NCI-H1694 treated with DMSO at 0.1 percent for 48 hours (cell line): ENCODE results near the gene AZI2.

Source experiments
- DNase-seq: peaks from one replicate; lab custom pipeline; 2025; lab: John Stamatoyannopoulos, UW

The AZI2 gene

GRCh38 chr3:28348629-28349468 is at the start of gene AZI2, which contains the start of gene ZCWPW2:
TSS of gene AZI2 (minus strand) at chr3:28348824. CDS start at chr3:28340617, 8,207 bp downstream.
TSS of gene ZCWPW2 (plus strand) at chr3:28348721. CDS start at chr3:28413069, 64,348 bp downstream.
- peak; percentile 51 for DNase-seq

DNA sequence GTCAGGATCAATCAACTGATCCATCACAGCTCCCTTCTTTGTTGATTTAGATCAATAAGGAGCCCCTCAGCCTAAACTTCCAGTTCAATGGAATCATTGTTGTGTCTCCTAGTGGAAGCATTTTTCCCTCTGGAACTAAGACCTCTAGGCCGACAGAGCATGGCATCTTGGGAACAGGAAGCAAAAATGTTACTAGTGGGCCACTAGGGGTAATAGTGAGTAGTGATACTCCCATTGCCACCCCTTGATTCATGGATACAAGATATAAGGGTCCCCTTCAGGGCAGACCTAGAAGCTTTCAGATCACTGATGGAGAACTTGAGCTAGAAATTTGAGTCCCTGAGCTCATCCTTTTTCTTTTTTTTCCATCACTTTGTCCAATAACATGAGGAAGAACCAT is 40.4 kb upstream of the AZI2 start:
- no peak for DNase-seq

DNA sequence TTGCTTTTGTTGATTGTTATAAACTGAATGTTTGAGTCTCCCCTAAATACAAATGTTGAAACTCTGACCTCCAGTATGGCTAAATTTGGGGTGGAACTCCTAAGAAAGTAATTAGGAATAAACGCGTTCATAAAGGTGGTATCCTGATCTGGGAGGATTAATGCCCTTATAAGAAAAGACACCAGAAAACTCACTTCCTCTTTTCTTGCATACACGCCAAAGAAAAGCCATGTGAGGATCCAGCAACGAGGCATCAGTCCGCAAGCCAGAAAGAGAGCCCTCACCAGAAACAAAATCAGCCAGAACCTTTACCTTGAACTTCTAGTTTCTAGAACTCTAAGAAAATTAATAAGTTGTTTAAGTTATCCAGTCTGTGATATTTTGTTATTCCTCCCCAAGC is 37.4 kb upstream of the AZI2 start:
- no peak for DNase-seq

DNA sequence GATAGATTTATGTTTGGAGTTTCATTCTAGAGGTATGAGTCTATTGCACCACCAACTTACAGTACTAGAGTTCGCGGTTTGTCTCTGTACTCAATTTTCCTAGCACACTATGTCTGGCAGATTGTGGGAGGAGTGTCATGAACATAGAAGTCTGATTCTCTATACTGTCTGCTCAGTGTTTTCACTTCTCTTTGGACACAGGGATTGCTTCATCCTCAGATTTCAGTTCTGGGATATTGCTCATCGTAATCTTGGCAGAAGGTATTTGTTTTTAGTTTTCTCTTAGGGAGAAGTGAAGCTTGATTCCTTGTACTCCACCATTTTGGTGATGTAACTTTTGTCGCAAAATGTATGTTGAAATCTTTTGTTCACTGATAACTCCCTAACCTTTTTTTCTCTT is 27.8 kb upstream of the AZI2 start:
- DNase-seq = no peak

- no peak for DNase-seq
These were observed 911 bp upstream of the AZI2 start for GRCh38 chr3:28349469-28350000.

DNA sequence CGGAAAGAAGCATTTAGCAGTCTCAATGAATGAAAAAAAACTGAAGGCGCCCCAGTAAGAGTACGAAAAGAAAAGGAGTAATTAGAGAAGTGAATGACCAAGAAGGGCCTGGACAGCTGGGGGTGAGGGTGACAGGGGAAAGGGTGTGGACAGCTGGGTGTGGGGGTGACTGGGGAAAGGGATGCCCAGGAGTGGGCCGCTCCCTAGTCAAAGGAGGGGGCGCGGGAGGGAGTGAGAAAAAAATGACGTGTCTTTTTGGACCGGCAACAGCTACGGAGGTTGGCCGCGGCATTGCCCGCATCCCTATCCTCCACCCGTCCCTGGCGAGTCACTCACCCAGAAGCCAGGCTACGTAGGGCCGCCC is 377 bp downstream of the AZI2 start:
- no peak for DNase-seq

GRCh38 chr3:28347374-28348264 is 1.0 kb downstream of the AZI2 start:
- DNase-seq = no peak

- no peak for DNase-seq
These were observed 2.9 kb downstream of the AZI2 start for GRCh38 chr3:28345690-28346089.

DNA sequence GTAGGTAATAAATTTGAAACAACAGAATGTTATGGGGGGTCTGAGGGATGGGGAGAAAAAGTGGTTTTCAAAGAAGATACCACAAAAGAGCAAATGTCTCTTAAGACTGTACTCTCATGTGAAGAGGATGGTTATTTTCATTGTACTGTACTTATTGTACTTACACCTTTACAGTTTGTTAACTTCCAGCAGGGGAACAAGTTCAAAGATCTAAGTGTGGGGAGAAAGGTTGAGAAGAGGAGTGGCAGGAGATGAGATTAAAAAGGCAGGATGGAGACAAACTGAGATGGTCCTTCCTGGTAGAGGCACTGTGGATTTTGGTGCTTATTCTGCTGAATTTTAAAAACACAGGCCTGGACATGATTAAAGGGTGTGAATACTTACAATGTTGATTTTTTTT is 5.5 kb downstream of the AZI2 start:
- no peak for DNase-seq

DNA sequence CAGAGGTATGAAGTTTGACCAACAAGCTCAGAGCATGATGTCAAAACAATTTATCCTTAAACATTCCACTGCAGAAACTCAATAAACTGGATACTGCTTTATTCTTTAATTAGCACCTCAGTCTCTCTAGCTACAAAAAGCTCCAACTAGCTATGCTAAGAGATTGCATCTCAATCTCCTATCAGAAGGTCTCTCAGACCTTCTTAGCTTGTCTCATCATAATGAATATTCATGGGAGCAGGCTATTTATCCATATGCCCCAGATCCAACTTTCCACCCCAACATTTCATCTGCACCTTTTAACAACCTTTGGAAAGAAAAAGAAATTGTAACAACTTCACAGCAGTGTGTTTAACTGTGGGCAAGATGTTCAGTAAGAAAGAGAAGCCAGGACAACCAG is 11.4 kb downstream of the AZI2 start:
- DNase-seq = no peak

DNA sequence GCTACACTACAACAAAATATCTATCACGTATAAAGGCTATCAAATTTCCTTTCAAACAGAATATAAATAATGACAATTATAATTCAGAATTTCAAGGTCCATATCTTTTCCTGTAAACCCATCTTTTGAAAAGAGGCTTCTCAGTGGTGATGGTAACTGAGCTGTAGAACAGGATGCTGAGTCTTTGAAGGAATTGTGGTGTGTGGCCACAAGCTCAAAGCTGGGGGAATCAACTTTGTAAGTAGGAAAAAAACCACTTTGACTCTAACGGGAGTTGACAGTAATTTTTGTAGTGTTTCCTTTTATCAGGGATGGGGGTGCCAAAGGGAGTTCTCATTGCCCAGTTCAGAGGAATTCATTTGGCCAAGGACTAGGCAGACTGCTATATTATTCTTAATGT is 13.4 kb downstream of the AZI2 start:
- DNase-seq = no peak

GRCh38 chr3:28334552-28334951 is 14.1 kb downstream of the AZI2 start:
- no peak for DNase-seq

DNA sequence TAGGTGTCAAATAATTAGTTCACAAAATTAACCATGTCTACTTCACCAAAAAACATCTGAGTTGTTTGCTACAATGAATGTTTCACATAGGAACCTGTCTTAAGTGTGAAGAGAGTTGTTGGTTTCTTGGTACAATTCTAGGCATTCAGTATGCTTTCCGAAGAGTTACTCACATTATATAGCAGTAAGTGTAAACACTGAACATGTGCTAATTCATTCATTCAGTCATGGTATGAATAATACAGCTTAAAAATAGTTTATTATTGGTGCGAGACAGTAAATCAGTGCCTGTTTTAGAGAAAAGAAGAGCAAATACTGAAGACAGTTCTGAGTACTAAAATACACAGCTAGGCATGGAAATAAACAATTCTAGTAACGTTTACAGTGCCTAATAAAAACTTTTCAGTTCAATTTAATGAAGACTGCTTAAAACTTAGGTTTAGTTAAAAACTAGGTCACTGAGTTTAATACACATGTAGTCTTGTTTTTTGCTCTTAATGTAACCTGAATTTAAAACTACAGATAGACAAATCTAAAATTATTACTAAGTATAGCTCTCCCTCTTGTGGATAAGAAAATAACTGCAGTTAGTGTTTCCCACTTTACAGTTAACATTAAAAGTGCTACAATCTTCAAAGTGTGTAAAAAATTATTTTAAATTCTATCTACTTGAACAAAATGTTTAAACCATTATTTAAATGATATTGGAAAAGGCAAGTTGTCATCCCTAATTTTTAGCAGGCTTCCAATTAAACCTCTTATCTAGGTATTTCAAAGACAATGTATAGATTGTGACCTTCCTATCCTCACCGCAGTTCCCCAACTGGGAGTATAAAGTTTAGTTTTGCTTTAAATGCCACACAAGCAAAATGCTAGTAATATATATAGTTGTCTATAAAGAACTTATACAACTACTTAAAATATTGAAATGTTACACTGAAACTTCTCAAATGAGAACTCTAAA is 20.2 kb downstream of the AZI2 start:
- peak; percentile 7 for DNase-seq

DNA sequence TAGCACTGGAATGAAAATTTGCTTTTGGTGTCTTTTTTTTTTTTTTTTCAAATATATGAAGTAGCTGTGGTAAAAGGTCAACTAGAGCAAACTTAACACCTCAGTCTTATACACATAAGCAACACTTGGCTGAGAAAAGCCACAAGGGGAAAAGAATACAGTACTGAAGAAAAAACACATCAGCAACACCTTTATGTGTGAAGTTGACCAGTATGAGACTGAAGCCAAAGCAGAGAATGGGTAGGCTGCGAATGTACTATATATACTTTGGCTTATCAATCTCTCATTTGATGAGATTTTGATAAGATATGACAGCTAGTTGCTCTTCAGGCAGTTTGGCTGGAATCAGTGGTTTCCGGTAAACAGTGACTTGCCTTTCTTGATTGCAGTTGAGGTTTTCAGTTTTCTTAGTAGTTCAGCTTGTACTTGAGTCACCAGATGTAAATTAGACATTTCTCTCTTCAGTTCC is 22.1 kb downstream of the AZI2 start:
- no peak for DNase-seq

DNA sequence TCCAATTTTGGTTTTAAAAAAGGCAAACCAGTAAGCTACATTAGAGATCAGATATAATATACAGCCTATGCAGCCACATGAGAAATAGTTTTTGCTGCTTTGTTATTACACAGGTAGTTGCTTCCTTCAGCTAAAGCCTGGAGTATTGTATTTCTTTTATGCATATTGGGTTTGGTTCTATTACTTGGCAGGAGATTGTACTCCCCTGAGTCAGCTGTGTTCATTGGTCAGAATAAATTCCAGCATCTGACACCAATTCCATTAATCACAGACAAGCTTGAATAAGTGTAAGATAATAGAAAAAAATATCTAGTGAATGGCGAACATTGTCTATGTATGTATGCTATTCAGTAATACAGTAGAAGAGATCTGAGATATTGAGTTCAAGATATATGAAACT is 26.2 kb downstream of the AZI2 start:
- DNase-seq = no peak

GRCh38 chr3:28320981-28321380 is 27.6 kb downstream of the AZI2 start:
- no peak for DNase-seq

DNA sequence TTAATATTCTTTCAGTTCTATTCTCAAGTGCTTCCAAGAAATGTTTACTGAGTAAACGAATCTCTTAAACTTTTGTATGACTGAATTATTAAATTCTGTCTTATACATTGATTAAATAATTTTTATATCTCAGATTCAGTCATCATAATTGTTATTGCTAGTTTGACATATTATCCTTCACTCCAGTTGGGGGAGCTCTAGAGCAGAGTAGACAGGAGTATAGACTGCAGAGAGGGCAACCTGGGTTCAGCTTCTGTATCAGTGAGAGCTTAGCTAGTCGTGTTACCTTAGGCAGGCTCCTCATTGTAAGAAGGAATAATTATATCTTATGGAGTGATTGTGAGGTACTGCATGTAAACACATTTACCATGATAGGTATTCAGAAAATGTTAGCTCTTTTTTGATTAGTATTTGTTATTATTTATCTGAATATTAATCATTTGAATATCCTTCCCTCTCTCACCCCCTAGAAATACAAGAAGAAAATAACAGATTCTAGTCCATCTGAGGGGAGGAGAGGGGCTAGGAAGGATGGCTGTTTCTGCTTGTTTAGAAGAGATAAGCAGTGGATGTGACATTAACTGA is 31.1 kb downstream of the AZI2 start:
- peak; percentile 19 for DNase-seq

DNA sequence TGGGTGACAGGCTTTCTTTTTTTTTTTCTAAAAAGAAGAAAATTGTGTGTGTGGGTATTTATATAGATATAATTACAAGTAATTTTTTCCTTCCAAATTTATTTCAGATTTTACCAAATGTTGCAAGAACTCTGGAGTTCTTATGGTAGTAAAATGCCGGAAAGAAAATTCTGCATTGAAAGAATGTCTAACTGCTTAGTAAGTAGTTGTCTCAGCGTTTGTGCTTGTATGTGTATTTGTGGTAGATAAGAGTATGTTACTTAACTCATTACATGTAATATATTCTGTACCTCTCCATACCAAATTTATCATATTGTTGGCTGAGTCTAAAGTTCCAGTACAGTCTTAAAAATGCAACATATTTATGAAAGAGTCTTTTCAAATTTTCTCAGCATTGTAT is 32.4 kb downstream of the AZI2 start:
- DNase-seq = no peak

DNA sequence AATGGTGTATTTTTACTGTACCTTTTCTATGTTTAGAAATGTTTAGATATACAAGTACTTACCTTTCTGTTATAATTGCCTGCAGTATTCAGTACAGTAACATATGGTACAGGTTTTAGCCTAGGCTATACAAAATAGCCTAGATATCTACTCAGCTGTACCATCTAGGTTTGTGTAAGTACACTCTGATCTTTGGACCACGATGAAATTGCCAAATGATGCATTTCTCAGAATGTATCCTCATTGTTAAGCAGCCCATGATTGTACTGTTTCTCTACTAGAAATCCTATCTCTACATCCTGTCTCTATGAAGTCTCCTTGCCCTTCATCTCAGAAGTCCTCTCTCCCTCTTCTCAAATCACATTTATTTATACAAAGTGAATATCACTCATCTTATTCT is 32.9 kb downstream of the AZI2 start:
- no peak for DNase-seq

DNA sequence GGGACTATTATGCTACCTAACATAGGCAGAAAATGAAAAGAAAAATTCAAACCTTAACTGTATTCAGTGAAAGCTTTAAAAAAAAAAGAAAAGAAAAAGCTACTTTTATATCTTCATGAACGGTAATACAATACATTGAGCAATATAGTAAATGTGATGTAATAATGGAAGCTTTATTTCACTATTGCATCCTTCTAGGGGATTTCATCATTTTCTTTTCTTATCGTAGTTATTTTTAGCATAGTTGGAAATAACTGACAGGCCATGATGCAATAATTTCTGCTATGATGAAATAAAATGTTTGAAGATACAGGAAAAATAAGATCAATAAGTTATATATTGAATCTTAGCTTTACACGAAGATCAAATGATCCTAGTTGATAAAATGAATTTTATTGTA is 40.4 kb downstream of the AZI2 start:
- no peak for DNase-seq

DNA sequence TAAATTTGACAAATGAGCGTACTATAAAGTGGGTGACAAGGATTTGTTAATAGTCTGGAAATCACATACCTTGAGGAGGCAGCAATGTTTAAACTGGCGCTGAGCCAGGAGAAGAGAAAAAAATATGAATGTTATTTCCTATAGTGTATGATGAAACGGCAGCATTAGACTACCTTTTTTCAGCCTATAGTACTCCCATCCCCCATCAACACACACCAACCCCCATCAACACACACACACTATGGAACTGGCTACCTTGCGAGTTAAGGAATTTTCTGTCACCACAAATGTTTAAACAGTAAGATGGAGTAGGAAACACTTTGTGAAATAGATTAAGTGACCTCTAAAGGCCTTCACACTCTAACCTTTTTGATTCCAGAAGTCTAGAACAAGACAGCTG is 46.9 kb downstream of the AZI2 start:
- DNase-seq = no peak
